Measurements from ENCODE around the gene TEX14.
"Not testable (repeated sequence)": the region's sequence is repeated elsewhere in the genome, so short reads cannot be mapped to it uniquely, and the experiment has no call there.

Gene TEX14

GRCh38 chr17:58595194-58595792 is 96.6 kb downstream of the TEX14 start:
- DNase-seq (ENCODE audit: low read depth) = no peak

- DNase-seq (ENCODE audit: low read depth) = no peak
Measured at GRCh38 chr17:58593123-58593522, 98.7 kb downstream of the TEX14 start.

GRCh38 chr17:58591455-58591854 is 100.4 kb downstream of the TEX14 start:
- no peak for DNase-seq (ENCODE audit: low read depth)

- DNase-seq (ENCODE audit: low read depth) = no peak
Measured at GRCh38 chr17:58590377-58590776, 101.5 kb downstream of the TEX14 start.

GRCh38 chr17:58587713-58588117 is 104.1 kb downstream of the TEX14 start:
- no peak for DNase-seq (ENCODE audit: low read depth)

GRCh38 chr17:58586009-58586644 is 105.7 kb downstream of the TEX14 start:
- DNase-seq (ENCODE audit: low read depth) = no peak

GRCh38 chr17:58585554-58585953 is 106.3 kb downstream of the TEX14 start:
- no peak for DNase-seq (ENCODE audit: low read depth)

- no peak for DNase-seq (ENCODE audit: low read depth)
Measured at GRCh38 chr17:58583486-58583885, 108.4 kb downstream of the TEX14 start.

- not testable (repeated sequence) for DNase-seq (ENCODE audit: low read depth)
Measured at GRCh38 chr17:58582718-58583117, 109.1 kb downstream of the TEX14 start.

- DNase-seq (ENCODE audit: low read depth) = no peak
Measured at GRCh38 chr17:58580671-58581070, 111.2 kb downstream of the TEX14 start.

- no peak for DNase-seq (ENCODE audit: low read depth)
Measured at GRCh38 chr17:58577696-58578095, 114.1 kb downstream of the TEX14 start.

GRCh38 chr17:58576679-58577367 is 115.0 kb downstream of the TEX14 start:
- DNase-seq (ENCODE audit: low read depth) = no peak

- DNase-seq (ENCODE audit: low read depth) = peak; percentile 29
Measured at GRCh38 chr17:58575511-58575910, 116.3 kb downstream of the TEX14 start.

- DNase-seq (ENCODE audit: low read depth) = no peak
Measured at GRCh38 chr17:58574025-58574424, 117.8 kb downstream of the TEX14 start.

- DNase-seq (ENCODE audit: low read depth) = no peak
Measured at GRCh38 chr17:58572846-58573245, 119.0 kb downstream of the TEX14 start.

GRCh38 chr17:58570758-58571157 is 121.1 kb downstream of the TEX14 start:
- no peak for DNase-seq (ENCODE audit: low read depth)

GRCh38 chr17:58569196-58569595 is 122.6 kb downstream of the TEX14 start:
- DNase-seq (ENCODE audit: low read depth) = no peak

GRCh38 chr17:58568044-58568799 is 123.6 kb downstream of the TEX14 start:
- no peak for DNase-seq (ENCODE audit: low read depth)

- no peak for DNase-seq (ENCODE audit: low read depth)
Measured at GRCh38 chr17:58565389-58566311, 126.2 kb downstream of the TEX14 start.

- DNase-seq (ENCODE audit: low read depth) = no peak
Measured at GRCh38 chr17:58564971-58565370, 126.9 kb downstream of the TEX14 start.

GRCh38 chr17:58564243-58564642 is 127.6 kb downstream of the TEX14 start:
- DNase-seq (ENCODE audit: low read depth) = no peak

GRCh38 chr17:58560511-58560910 is 131.3 kb downstream of the TEX14 start:
- DNase-seq (ENCODE audit: low read depth) = no peak
